ENCODE results near the gene SLC6A9. TPM values are rescaled to one million over a fixed set of nuclear protein-coding genes. Genes with fewer than 3 reads are reported as not detected.

The SLC6A9 gene
- total RNA-seq, 1 experiment from 2014 or later: 12.8 TPM

DNA sequence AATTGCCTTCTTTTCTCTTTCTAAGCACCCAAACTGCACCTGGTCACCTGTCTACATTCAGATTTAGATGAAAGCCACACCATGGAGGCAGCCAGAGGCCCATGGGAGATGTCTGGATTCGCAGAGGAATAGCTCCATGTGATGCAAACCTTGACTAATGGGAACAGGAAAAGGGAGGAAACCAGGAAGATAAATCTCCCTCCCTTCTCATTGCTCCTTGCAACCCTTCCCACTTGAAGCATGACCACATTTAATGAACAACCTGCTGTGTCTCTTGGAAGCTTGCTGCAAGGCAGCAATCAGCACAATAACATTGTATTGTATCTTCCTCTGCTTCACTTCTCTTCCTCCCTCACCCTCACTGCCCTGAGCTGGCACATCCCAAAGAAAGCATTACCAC, 44.8 kb upstream of the SLC6A9 start:
- no peak overlapping the region for H3K4me2 ChIP-seq (ENCODE audit: low read length)
- H4K20me1 ChIP-seq (ENCODE audit: insufficient read depth): no peaks in the 10 kb centered on the region
- TF ChIP-seq, protein P1, sequence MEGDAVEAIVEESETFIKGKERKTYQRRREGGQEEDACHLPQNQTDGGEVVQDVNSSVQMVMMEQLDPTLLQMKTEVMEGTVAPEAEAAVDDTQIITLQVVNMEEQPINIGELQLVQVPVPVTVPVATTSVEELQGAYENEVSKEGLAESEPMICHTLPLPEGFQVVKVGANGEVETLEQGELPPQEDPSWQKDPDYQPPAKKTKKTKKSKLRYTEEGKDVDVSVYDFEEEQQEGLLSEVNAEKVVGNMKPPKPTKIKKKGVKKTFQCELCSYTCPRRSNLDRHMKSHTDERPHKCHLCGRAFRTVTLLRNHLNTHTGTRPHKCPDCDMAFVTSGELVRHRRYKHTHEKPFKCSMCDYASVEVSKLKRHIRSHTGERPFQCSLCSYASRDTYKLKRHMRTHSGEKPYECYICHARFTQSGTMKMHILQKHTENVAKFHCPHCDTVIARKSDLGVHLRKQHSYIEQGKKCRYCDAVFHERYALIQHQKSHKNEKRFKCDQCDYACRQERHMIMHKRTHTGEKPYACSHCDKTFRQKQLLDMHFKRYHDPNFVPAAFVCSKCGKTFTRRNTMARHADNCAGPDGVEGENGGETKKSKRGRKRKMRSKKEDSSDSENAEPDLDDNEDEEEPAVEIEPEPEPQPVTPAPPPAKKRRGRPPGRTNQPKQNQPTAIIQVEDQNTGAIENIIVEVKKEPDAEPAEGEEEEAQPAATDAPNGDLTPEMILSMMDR (IDR thresholded peaks at IDR 0.05 in 2 of 3, conservative IDR thresholded peaks at IDR 0.05 in 1 of 3; ENCODE audit: borderline replicate concordance in 1 of 3, insufficient read depth in 1 of 3, low read depth in 2 of 3, low read length in 2 of 3): no peak
- TF ChIP-seq SRF (IDR thresholded peaks at IDR 0.05; ENCODE audit: low read depth) (no peak), ZNF274 (IDR thresholded peaks at IDR 0.05; ENCODE audit: low read depth, low read length) (no peak), EZH2 (IDR thresholded peaks at IDR 0.05) (no peak), ZFX (IDR thresholded peaks at IDR 0.05) (no peak), YY1 (IDR thresholded peaks at IDR 0.05; ENCODE audit: extremely low read depth, insufficient replicate concordance, low read depth, low read length) (no peak), EGR1 (IDR thresholded peaks at IDR 0.05; ENCODE audit: low read depth) (no peak), FOSL1 (IDR thresholded peaks at IDR 0.05; ENCODE audit: low read depth) (no peak), JUND (IDR thresholded peaks at IDR 0.05) (no peak)
- TF ChIP-seq, protein P2, sequence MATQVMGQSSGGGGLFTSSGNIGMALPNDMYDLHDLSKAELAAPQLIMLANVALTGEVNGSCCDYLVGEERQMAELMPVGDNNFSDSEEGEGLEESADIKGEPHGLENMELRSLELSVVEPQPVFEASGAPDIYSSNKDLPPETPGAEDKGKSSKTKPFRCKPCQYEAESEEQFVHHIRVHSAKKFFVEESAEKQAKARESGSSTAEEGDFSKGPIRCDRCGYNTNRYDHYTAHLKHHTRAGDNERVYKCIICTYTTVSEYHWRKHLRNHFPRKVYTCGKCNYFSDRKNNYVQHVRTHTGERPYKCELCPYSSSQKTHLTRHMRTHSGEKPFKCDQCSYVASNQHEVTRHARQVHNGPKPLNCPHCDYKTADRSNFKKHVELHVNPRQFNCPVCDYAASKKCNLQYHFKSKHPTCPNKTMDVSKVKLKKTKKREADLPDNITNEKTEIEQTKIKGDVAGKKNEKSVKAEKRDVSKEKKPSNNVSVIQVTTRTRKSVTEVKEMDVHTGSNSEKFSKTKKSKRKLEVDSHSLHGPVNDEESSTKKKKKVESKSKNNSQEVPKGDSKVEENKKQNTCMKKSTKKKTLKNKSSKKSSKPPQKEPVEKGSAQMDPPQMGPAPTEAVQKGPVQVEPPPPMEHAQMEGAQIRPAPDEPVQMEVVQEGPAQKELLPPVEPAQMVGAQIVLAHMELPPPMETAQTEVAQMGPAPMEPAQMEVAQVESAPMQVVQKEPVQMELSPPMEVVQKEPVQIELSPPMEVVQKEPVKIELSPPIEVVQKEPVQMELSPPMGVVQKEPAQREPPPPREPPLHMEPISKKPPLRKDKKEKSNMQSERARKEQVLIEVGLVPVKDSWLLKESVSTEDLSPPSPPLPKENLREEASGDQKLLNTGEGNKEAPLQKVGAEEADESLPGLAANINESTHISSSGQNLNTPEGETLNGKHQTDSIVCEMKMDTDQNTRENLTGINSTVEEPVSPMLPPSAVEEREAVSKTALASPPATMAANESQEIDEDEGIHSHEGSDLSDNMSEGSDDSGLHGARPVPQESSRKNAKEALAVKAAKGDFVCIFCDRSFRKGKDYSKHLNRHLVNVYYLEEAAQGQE (IDR thresholded peaks at IDR 0.05; ENCODE audit: low read depth): no peak
- TF ChIP-seq, protein P3, sequence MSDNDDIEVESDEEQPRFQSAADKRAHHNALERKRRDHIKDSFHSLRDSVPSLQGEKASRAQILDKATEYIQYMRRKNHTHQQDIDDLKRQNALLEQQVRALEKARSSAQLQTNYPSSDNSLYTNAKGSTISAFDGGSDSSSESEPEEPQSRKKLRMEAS (IDR thresholded peaks at IDR 0.05): no peak
- TF ChIP-seq, protein P4, sequence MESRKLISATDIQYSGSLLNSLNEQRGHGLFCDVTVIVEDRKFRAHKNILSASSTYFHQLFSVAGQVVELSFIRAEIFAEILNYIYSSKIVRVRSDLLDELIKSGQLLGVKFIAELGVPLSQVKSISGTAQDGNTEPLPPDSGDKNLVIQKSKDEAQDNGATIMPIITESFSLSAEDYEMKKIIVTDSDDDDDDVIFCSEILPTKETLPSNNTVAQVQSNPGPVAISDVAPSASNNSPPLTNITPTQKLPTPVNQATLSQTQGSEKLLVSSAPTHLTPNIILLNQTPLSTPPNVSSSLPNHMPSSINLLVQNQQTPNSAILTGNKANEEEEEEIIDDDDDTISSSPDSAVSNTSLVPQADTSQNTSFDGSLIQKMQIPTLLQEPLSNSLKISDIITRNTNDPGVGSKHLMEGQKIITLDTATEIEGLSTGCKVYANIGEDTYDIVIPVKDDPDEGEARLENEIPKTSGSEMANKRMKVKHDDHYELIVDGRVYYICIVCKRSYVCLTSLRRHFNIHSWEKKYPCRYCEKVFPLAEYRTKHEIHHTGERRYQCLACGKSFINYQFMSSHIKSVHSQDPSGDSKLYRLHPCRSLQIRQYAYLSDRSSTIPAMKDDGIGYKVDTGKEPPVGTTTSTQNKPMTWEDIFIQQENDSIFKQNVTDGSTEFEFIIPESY (IDR thresholded peaks at IDR 0.05; ENCODE audit: extremely low read depth, insufficient replicate concordance, low read length): no peak
- H3K9ac ChIP-seq (ENCODE audit: low read length): no peak overlapping the region
- no peak overlapping the region for H3K4me3 ChIP-seq (replicated peaks in 1 of 2; ENCODE audit: low read depth in 1 of 2, low read length in 2 of 2)
- no peaks in the 10 kb centered on the region for H3K27me3 ChIP-seq (ENCODE audit: insufficient read depth, low read length)
- H3K9me3 ChIP-seq (ENCODE audit: control insufficient read depth in 1 of 2, insufficient read depth in 1 of 2, low read depth in 1 of 2, low read length in 2 of 2): no peaks in the 10 kb centered on the region
- no TSS peak for BruUV-seq (replicated peaks)
- H3K27ac ChIP-seq (ENCODE audit: low read depth, low read length): no peak overlapping the region
- H3K79me2 ChIP-seq (ENCODE audit: insufficient read depth, low read length): no peaks in the 10 kb centered on the region
- no peak for ATAC-seq
- H3K9me2 ChIP-seq (ENCODE audit: insufficient read depth): no peaks in the 10 kb centered on the region
- no peak overlapping the region for H2AFZ ChIP-seq (ENCODE audit: low read depth, low read length, poor library complexity, severe bottlenecking)
- ChIA-PET RAD21 (ENCODE audit: low non-redundant PET in 1 of 2, low total read pairs in 2 of 2, uncharacterized antibody in 2 of 2, unreplicated experiment in 2 of 2) (no interaction called here), CTCF (no interaction called here), POLR2A (no interaction called here)
- peaks cover 7 to 11% of the 10 kb centered on the region in 2 experiments for H3K4me1 ChIP-seq (ENCODE audit: control insufficient read depth in 1 of 2, insufficient read depth in 2 of 2, low read length in 2 of 2)
- H3K36me3 ChIP-seq (ENCODE audit: control insufficient read depth in 1 of 2, insufficient read depth in 2 of 2, low read length in 2 of 2): no peaks in the 10 kb centered on the region
- intact Hi-C loops (cut with micrococcal nuclease): no loop called here
- DNase-seq (ENCODE audit: low read depth, low spot score): no peak

All from HCT116 (cell line).